Calu3 (cell line): Measurements from ENCODE around the gene HNRNPA2B1. TPM values are rescaled to one million over a fixed set of nuclear protein-coding genes. Genes with fewer than 3 reads are reported as not detected.
"Not testable (repeated sequence)": the region's sequence is repeated elsewhere in the genome, so short reads cannot be mapped to it uniquely, and the experiment has no call there.

ENCODE experiments used
- BruUV-seq: library from RNA; stranded (reverse); fragments of 400-500 nt; replicated peaks from 2 replicates; lab custom pipeline; 2021; lab: Mats Ljungman, UMichigan
- CTCF ChIA-PET: fragments of 300-600 bp; sonication (Branson Sonifier 250); formaldehyde crosslinking; loops from one replicate; lab custom pipeline; 2022; ENCODE audit warnings: antibody characterized with exemption; lab: Charles Lee
- DNase-seq: peaks from one replicate; pipeline ENCODE4 v3.0.0; 2022
- H3K27ac Mint-ChIP-seq: one replicate; pipeline ENCODE4 v1.8.0; 2022; ENCODE audit warnings: mixed read lengths; ENCODE audit not compliant: unreplicated experiment
- H3K27me3 Mint-ChIP-seq: one replicate; pipeline ENCODE4 v1.8.0; 2022; ENCODE audit warnings: mixed read lengths; ENCODE audit not compliant: unreplicated experiment
- H3K36me3 Mint-ChIP-seq: one replicate; pipeline ENCODE4 v1.8.0; 2022; ENCODE audit warnings: mild to moderate bottlenecking, moderate library complexity, mixed read lengths; ENCODE audit not compliant: insufficient read depth, unreplicated experiment
- H3K4me1 Mint-ChIP-seq: one replicate; pipeline ENCODE4 v1.8.0; 2022; ENCODE audit warnings: mild to moderate bottlenecking, low read depth, mixed read lengths; ENCODE audit not compliant: unreplicated experiment
- H3K4me3 Mint-ChIP-seq: one replicate; pipeline ENCODE4 v1.8.0; 2022; ENCODE audit warnings: mild to moderate bottlenecking, low read depth, moderate library complexity, mixed read lengths; ENCODE audit not compliant: unreplicated experiment
- H3K9me3 Mint-ChIP-seq: one replicate; pipeline ENCODE4 v1.8.0; 2022; ENCODE audit warnings: low read depth, mixed read lengths; ENCODE audit not compliant: unreplicated experiment
- CTCF ChIP-seq: fragments of 200-600 bp; IDR thresholded peaks from one replicate; pipeline ENCODE4 v1.8.0; 2022; ENCODE audit warnings: antibody characterized with exemption; ENCODE audit not compliant: unreplicated experiment
- intact Hi-C: fragments of 100-400 bp; cut with micrococcal nuclease; formaldehyde crosslinking; loops from one replicate; pipeline ENCODE4 v1.10.0; 2022; ENCODE audit not compliant: unreplicated experiment
- total RNA-seq: library from RNA; stranded (reverse); gene quantifications from 2 replicates; pipeline ENCODE4 v1.2.3, GENCODE V29; 2022

Gene HNRNPA2B1
- total RNA-seq, 1 experiment from 2014 or later = 924 TPM

- H3K36me3 Mint-ChIP-seq = peaks cover 54% of the 10 kb centered on the region
- peak; percentile 97 for DNase-seq
- no peaks in the 10 kb centered on the region for H3K9me3 Mint-ChIP-seq
- H3K27ac Mint-ChIP-seq = peak within 1 kb of the TSS; percentile 84
- no peak for TF ChIP-seq CTCF
- CTCF ChIA-PET = interaction anchor here (0.5 to 1.5 kb wide), 18 partner anchors 9 to 225 kb away, joined by 3 to 18 read pairs (median 4); no protein-coding TSS in a partner anchor
- H3K4me3 Mint-ChIP-seq = peak within 1 kb of the TSS; percentile 98
- intact Hi-C loops = loop anchor here (10.0 kb wide), 1 partner anchor 197 kb away; no protein-coding TSS in a partner anchor
- no peaks in the 10 kb centered on the region for H3K27me3 Mint-ChIP-seq
- peaks cover 46% of the 10 kb centered on the region for H3K4me1 Mint-ChIP-seq
- BruUV-seq = no TSS peak
These were observed 48.4 kb downstream of the HNRNPA2B1 start, which contains the start of gene NFE2L3 for GRCh38 chr7:26151953-26152781. TSS of gene NFE2L3 (plus strand) at chr7:26152198. CDS start at chr7:26152499, 301 bp downstream.

- H3K27me3 Mint-ChIP-seq = no peaks in the 10 kb centered on the region
- BruUV-seq = no TSS peak
- DNase-seq = no peak
- peak overlapping the region; percentile 98 for H3K4me3 Mint-ChIP-seq
- TF ChIP-seq CTCF = no peak
- H3K4me1 Mint-ChIP-seq = peaks cover 40% of the 10 kb centered on the region
- intact Hi-C loops = loop anchor here (10.0 kb wide), 1 partner anchor 197 kb away; no protein-coding TSS in a partner anchor
- H3K27ac Mint-ChIP-seq = peak overlapping the region; percentile 69
- H3K9me3 Mint-ChIP-seq = no peaks in the 10 kb centered on the region
- H3K36me3 Mint-ChIP-seq = peaks cover 50% of the 10 kb centered on the region
- CTCF ChIA-PET = interaction anchor here (0.7 to 1.5 kb wide), 14 partner anchors 8 to 221 kb away, joined by 3 to 18 read pairs (median 5); no protein-coding TSS in a partner anchor
These were observed 48.9 kb downstream of the HNRNPA2B1 start for GRCh38 chr7:26151650-26151952.

- peak overlapping the region; percentile 69 for H3K27ac Mint-ChIP-seq
- H3K27me3 Mint-ChIP-seq = no peaks in the 10 kb centered on the region
- intact Hi-C loops = loop anchor here (10.0 kb wide), 1 partner anchor 196 kb away; no protein-coding TSS in a partner anchor
- peaks cover 35% of the 10 kb centered on the region for H3K4me1 Mint-ChIP-seq
- no peak for TF ChIP-seq CTCF
- H3K36me3 Mint-ChIP-seq = peaks cover 45% of the 10 kb centered on the region
- DNase-seq = no peak
- H3K9me3 Mint-ChIP-seq = no peaks in the 10 kb centered on the region
- no TSS peak for BruUV-seq
- CTCF ChIA-PET = interaction anchor here (1.2 to 1.4 kb wide), 3 partner anchors 21 to 214 kb away, joined by 4 to 12 read pairs (median 4); no protein-coding TSS in a partner anchor
- H3K4me3 Mint-ChIP-seq = peak overlapping the region; percentile 98
These were observed 49.5 kb downstream of the HNRNPA2B1 start for GRCh38 chr7:26151096-26151495.

GRCh38 chr7:26149391-26149977 is 51.1 kb downstream of the HNRNPA2B1 start:
- no peaks in the 10 kb centered on the region for H3K27me3 Mint-ChIP-seq
- peaks cover 29% of the 10 kb centered on the region for H3K36me3 Mint-ChIP-seq
- H3K9me3 Mint-ChIP-seq = no peaks in the 10 kb centered on the region
- no peak for DNase-seq
- no peak for TF ChIP-seq CTCF
- H3K4me1 Mint-ChIP-seq = peaks cover 19% of the 10 kb centered on the region
- intact Hi-C loops = no loop called here
- BruUV-seq = no TSS peak
- no peak overlapping the region for H3K4me3 Mint-ChIP-seq
- H3K27ac Mint-ChIP-seq = no peak overlapping the region
- CTCF ChIA-PET = no interaction called here

GRCh38 chr7:26148307-26148700 is 52.2 kb downstream of the HNRNPA2B1 start:
- BruUV-seq, intact Hi-C loops, H3K27me3 Mint-ChIP-seq, H3K4me3 Mint-ChIP-seq, DNase-seq, H3K27ac Mint-ChIP-seq, CTCF ChIA-PET, H3K9me3 Mint-ChIP-seq: not testable (repeated sequence)
- H3K4me1 Mint-ChIP-seq = peaks cover 17% of the 10 kb centered on the region
- H3K36me3 Mint-ChIP-seq = peaks cover 22% of the 10 kb centered on the region

GRCh38 chr7:26147646-26148306 is 52.8 kb downstream of the HNRNPA2B1 start:
- H3K4me1 Mint-ChIP-seq = peaks cover 23% of the 10 kb centered on the region
- H3K4me3 Mint-ChIP-seq, CTCF ChIA-PET, H3K27ac Mint-ChIP-seq, H3K27me3 Mint-ChIP-seq, H3K9me3 Mint-ChIP-seq, BruUV-seq, intact Hi-C loops, DNase-seq: not testable (repeated sequence)
- peaks cover 17% of the 10 kb centered on the region for H3K36me3 Mint-ChIP-seq
